Lower leg skin (tissue), 4 donors: ENCODE data around the gene TMEM138. TPM values are rescaled to one million over a fixed set of nuclear protein-coding genes. Genes with fewer than 3 reads are reported as not detected.

ENCODE experiments used
- DNase-seq, 2 donors: peaks; one replicate each; pipeline ENCODE4 v3.0.0-alpha.2; 2019; ENCODE audit warnings: low spot score in 2 of 2
- H3K4me3 ChIP-seq: fragments of 200-600 bp; sonication (generic); 2 replicates; pipeline ENCODE4 v1.5.1; 2017; ENCODE audit warnings: mild to moderate bottlenecking, low read depth; ENCODE audit not compliant: poor library complexity, severe bottlenecking
- POLR2A ChIP-seq, 2 donors: fragments of 450-650 bp; IDR thresholded peaks; one replicate each; pipeline ENCODE4 v1.6.1; 2016 to 2017; ENCODE audit warnings: antibody characterized with exemption in 2 of 2, mild to moderate bottlenecking in 1 of 2, moderate library complexity in 1 of 2
- WGBS, 2 donors: methylation state at CpG; one replicate each; pipeline ENCODE4 v1.1.5; 2018; 5-methylcytosine and 5-hydroxymethylcytosine counted together
- intact Hi-C: fragments of 100-400 bp; cut with DNase I; formaldehyde crosslinking; loops from one replicate; pipeline ENCODE4 v1.15.0; 2023; ENCODE audit warnings: low total_unique reads
- total RNA-seq, 4 donors: library from RNA; depleted of rRNA; stranded (reverse); fragments of >200 nt; gene quantifications; one replicate each; pipeline ENCODE4 v1.1.0, GENCODE V29; 2016
- TF ChIP-seq, protein P1 (sequence below), 3 donors: fragments of 450-650 bp; IDR thresholded peaks; one replicate each; pipeline ENCODE4 v1.5.1; 2016; ENCODE audit warnings: antibody characterized with exemption in 3 of 3, mild to moderate bottlenecking in 3 of 3, moderate library complexity in 2 of 3

Gene TMEM138
- 10 to 100 TPM; 12.7 to 47.2 (median 18.1) TPM for total RNA-seq

DNA sequence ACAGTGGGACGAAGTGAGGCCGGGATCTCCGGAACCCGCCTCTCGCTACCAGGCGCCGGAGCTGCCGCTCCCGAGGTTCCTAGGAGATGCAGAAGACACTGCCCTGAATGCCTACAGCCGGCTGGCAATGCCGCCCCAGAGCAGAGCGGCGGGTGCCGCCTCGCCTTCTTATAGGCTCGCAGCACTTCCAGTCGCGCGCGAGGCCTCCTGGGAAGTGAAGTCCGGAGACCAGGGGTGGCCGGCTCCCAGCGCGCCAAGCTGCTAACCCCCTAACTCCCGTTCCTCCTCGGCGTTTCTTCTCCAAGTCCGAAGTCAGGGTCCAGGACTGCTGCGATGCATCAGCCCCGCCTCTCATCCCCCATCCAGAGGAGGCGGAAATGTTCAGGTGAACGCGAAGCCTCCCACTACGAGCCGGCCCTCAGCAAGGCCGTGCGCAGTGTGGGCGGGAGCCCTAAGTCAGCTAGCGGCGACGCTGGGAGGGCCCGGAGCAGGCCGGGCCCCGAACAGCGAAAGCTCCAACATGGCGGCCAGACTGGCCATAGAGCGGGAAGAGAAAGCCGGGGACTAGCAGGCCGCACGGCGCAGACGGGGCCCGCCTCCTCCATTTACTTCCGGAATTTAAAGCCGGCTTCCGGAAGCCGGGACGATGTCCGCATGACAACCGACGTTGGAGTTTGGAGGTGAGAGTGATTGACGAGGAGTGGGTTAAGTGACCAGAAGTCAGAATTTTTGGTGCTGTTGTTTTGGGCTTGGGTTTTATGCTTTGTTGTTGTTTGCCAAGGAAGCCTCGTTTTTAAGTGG lies at the start of gene TMEM138, which contains the start of gene CYB561A3:
TMEM138 (plus strand) TSS at position 634 of the 801 bp plus-strand sequence. CDS start 2,017 bp downstream, outside the sequence.
CYB561A3 (minus strand) TSS at position 142 of the 801 bp plus-strand sequence. CDS start 5,169 bp downstream, outside the sequence.
- TF ChIP-seq, protein P1, sequence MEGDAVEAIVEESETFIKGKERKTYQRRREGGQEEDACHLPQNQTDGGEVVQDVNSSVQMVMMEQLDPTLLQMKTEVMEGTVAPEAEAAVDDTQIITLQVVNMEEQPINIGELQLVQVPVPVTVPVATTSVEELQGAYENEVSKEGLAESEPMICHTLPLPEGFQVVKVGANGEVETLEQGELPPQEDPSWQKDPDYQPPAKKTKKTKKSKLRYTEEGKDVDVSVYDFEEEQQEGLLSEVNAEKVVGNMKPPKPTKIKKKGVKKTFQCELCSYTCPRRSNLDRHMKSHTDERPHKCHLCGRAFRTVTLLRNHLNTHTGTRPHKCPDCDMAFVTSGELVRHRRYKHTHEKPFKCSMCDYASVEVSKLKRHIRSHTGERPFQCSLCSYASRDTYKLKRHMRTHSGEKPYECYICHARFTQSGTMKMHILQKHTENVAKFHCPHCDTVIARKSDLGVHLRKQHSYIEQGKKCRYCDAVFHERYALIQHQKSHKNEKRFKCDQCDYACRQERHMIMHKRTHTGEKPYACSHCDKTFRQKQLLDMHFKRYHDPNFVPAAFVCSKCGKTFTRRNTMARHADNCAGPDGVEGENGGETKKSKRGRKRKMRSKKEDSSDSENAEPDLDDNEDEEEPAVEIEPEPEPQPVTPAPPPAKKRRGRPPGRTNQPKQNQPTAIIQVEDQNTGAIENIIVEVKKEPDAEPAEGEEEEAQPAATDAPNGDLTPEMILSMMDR (IDR thresholded peaks at IDR 0.05): no peak
- no peak for TF ChIP-seq POLR2A (IDR thresholded peaks at IDR 0.05)
- peak; percentile 89 to 98 for DNase-seq
- H3K4me3 ChIP-seq: peak within 1 kb of the TSS; percentile 71
- intact Hi-C loops: no loop called here
- WGBS, 2 donors: 0% methylated on average over 50 to 54 of the region's 63 CpGs

DNA sequence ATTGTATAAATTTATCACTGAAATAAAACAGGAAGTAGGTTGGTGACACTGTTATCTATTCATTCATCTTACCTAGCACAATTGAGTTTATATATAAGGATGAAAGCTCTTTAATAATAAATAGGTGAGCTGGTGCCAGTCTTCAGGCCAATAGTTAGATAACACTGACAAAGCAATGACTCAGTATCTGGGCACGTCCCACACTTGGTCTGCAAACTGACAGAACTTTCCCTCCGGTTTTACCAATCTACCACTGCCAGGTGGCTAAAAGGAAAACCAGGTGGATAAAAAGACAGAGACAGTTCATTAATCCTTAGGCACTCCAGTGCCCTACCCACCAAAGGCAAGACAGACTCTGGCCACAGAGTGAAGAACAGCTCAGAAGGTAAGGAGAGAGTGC lies 46.9 kb upstream of the TMEM138 start:
- TF ChIP-seq, protein P1 (IDR thresholded peaks at IDR 0.05): no peak
- no peak for TF ChIP-seq POLR2A (IDR thresholded peaks at IDR 0.05)
- no peak for DNase-seq
- 47 to 51% methylated on average over 2 of the region's 2 CpGs for WGBS, 2 donors
- intact Hi-C loops: no loop called here
- no peak overlapping the region for H3K4me3 ChIP-seq

DNA sequence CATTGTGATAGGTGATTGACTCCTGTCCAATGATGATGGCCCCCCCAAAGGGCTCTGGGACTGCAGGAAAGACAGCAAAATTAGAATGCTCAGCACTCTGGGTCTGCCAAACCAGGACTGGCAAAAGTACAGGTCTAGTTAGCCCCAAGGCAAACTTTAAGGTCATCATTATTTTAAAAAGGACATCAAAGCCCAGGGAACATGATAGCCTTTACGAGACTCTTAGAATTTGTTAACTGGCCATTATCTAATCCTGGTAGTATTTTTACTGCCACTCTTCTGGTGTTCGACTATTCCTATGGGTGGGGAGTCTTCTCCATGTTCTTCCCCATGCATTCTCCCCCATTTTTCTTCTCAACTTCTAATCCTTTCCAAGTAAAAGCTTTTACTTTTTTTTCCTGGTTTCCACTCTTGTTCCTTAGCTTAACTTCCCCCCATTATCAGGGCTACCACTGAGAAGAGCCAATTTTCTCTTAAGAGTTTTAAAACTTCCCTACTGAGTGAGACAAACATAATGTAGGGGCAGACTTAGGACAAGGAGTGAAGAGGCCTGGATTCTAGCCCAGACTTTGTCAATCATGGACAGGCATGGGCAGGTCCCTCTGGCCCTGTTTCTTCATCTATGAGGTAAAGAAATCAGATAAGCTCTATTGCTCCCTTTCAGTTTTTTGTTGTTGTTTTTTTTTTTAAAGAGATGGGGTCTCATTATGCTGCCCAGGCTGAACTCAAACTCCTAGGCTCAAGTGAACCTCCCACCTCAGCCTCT lies 36.3 kb upstream of the TMEM138 start:
- WGBS, 2 donors: 44 to 65% methylated on average over 2 of the region's 2 CpGs
- H3K4me3 ChIP-seq: no peak overlapping the region
- intact Hi-C loops: no loop called here

DNA sequence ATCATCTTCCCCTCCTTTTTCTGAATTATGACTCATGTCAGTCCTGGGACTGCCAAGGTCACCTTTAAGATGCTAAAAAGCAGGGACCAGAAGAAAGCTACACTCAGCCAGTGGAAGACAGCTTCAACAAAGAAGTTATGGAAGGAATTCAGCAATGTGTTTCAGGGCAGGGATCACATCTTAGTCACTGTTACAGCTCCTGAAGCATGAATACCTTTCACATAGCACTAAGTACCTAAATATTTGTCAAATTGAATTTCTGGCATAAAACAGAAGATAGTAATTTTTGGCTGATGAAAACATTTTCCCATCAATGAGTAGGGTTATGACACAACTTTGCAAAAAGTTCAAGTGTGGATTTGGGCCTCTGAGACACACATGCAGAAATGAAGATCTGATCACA lies 34.5 kb upstream of the TMEM138 start:
- intact Hi-C loops: no loop called here
- no peak for DNase-seq
- TF ChIP-seq, protein P1 (IDR thresholded peaks at IDR 0.05): no peak
- no peak for TF ChIP-seq POLR2A (IDR thresholded peaks at IDR 0.05)
- H3K4me3 ChIP-seq: no peak overlapping the region

More for the DNA sequence above, 36.3 kb upstream of the TMEM138 start:
- DNase-seq: no peak
- TF ChIP-seq, protein P1 (IDR thresholded peaks at IDR 0.05): no peak
- TF ChIP-seq POLR2A (IDR thresholded peaks at IDR 0.05): no peak

DNA sequence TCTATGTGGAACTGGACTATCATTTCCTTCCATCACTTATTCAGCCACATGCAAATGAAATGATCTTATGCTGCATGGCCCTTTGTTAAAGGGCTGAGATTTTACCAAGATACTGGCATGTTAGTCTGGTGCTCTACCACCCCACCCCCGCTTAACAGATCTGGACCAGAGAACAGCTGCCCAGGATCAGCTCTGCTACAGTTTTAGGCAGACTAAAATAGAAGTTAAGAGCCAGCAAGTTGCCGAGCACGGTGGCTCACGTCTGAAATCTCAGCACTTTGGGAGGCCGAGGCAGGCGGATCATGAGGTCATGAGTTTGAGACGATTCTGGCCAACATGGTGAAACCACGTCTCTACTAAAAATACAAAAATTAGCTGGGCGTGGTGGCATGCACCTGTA lies 33.8 kb upstream of the TMEM138 start:
- intact Hi-C loops: no loop called here
- H3K4me3 ChIP-seq: no peak overlapping the region
- TF ChIP-seq POLR2A (IDR thresholded peaks at IDR 0.05): no peak
- TF ChIP-seq, protein P1 (IDR thresholded peaks at IDR 0.05): no peak
- 86 to 93% methylated on average over 9 of the region's 9 CpGs for WGBS, 2 donors
- DNase-seq: no peak
